Measurements from ENCODE around the gene SMIM14.

DNA sequence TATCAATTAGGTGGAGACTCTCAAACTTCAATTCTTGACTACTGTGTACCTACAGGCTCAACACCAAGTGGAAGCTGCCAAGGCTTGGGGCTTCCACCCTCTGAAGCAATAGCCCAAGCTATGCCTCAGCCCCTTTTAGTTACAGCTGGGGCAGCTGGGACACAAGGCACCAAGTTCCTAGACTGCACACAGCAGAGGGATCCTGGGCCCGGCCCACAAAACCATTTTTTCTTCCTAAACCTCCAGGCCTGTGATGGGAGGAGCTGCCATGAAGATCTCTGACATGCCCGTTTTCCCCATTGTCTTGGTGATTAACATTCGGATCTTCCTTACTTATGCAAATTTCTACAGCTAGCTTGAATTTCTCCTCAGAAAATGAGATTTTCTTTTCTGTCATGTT, 108.0 kb downstream of the SMIM14 start:
- TF ChIP-seq, protein P1, sequence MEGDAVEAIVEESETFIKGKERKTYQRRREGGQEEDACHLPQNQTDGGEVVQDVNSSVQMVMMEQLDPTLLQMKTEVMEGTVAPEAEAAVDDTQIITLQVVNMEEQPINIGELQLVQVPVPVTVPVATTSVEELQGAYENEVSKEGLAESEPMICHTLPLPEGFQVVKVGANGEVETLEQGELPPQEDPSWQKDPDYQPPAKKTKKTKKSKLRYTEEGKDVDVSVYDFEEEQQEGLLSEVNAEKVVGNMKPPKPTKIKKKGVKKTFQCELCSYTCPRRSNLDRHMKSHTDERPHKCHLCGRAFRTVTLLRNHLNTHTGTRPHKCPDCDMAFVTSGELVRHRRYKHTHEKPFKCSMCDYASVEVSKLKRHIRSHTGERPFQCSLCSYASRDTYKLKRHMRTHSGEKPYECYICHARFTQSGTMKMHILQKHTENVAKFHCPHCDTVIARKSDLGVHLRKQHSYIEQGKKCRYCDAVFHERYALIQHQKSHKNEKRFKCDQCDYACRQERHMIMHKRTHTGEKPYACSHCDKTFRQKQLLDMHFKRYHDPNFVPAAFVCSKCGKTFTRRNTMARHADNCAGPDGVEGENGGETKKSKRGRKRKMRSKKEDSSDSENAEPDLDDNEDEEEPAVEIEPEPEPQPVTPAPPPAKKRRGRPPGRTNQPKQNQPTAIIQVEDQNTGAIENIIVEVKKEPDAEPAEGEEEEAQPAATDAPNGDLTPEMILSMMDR (IDR thresholded peaks at IDR 0.05; ENCODE audit: poor library complexity), result no peak
- TF ChIP-seq EZH2 (IDR thresholded peaks at IDR 0.05; ENCODE audit: borderline replicate concordance), result no peak

All from hepatocyte (in vitro differentiated cells).